Memory B cell (primary cell): ENCODE data around the gene SH3GL1.

ENCODE experiments used
- ATAC-seq: fragments of 150-1000 bp; cut with Tn5 transposase; 2 replicates; pipeline ENCODE4 v1.10.0; 2021; ENCODE audit warnings: low read depth, mild to moderate bottlenecking, moderate library complexity
- DNase-seq, 2 donors: peaks; one replicate each; pipeline ENCODE4 v3.0.0; 2022; ENCODE audit warnings: low spot score in 2 of 2
- H3K27ac Mint-ChIP-seq: one replicate; pipeline ENCODE4 v1.8.0; 2022; ENCODE audit warnings: mild to moderate bottlenecking, moderate library complexity, mixed read lengths
- H3K27me3 Mint-ChIP-seq: one replicate; pipeline ENCODE4 v1.8.0; 2022; ENCODE audit warnings: mixed read lengths
- H3K36me3 Mint-ChIP-seq: one replicate; pipeline ENCODE4 v1.8.0; 2022; ENCODE audit warnings: mild to moderate bottlenecking, mixed read lengths
- H3K4me1 Mint-ChIP-seq: one replicate; pipeline ENCODE4 v1.8.0; 2022; ENCODE audit warnings: mixed read lengths
- H3K4me3 Mint-ChIP-seq: one replicate; pipeline ENCODE4 v1.8.0; 2022; ENCODE audit warnings: mild to moderate bottlenecking, moderate library complexity, mixed read lengths
- H3K9me3 Mint-ChIP-seq: one replicate; pipeline ENCODE4 v1.8.0; 2022; ENCODE audit warnings: mixed read lengths

The SH3GL1 gene

GRCh38 chr19:4400135-4400936 lies at the start of gene SH3GL1:
SH3GL1 (minus strand) TSS chr19:4400547; CDS start chr19:4400368, 179 bp downstream.
- Mint-ChIP-seq H3K9me3 (no peaks in the 10 kb centered on the region), H3K36me3 (peaks cover 3% of the 10 kb centered on the region), H3K4me1 (peaks cover 33% of the 10 kb centered on the region), H3K27me3 (no peaks in the 10 kb centered on the region), H3K4me3 (peak within 1 kb of the TSS; percentile 91), H3K27ac (peak within 1 kb of the TSS; percentile 97)
- peak; percentile 63 for ATAC-seq
- peak; percentile 92 to 95 for DNase-seq

GRCh38 chr19:4449639-4450028 lies 49.3 kb upstream of the SH3GL1 start:
- Mint-ChIP-seq H3K27ac (no peak overlapping the region), H3K4me3 (no peak overlapping the region), H3K27me3 (no peaks in the 10 kb centered on the region), H3K4me1 (peaks cover 4% of the 10 kb centered on the region), H3K36me3 (peaks cover 20% of the 10 kb centered on the region), H3K9me3 (no peaks in the 10 kb centered on the region)
- ATAC-seq (no peak), DNase-seq (no peak)

GRCh38 chr19:4449022-4449638 lies 48.8 kb upstream of the SH3GL1 start:
- DNase-seq (no peak), ATAC-seq (no peak)
- Mint-ChIP-seq H3K27me3 (no peaks in the 10 kb centered on the region), H3K36me3 (peaks cover 20% of the 10 kb centered on the region), H3K4me1 (no peaks in the 10 kb centered on the region), H3K9me3 (no peaks in the 10 kb centered on the region), H3K4me3 (no peak overlapping the region), H3K27ac (no peak overlapping the region)

- ATAC-seq = no peak
- DNase-seq = no peak
- peaks cover 20% of the 10 kb centered on the region for H3K36me3 Mint-ChIP-seq
- H3K4me1 Mint-ChIP-seq = no peaks in the 10 kb centered on the region
- no peak overlapping the region for H3K27ac Mint-ChIP-seq
- no peak overlapping the region for H3K4me3 Mint-ChIP-seq
- H3K27me3 Mint-ChIP-seq = no peaks in the 10 kb centered on the region
- no peaks in the 10 kb centered on the region for H3K9me3 Mint-ChIP-seq
These were observed 48.0 kb upstream of the SH3GL1 start for GRCh38 chr19:4448147-4448985.

- DNase-seq = no peak
- H3K36me3 Mint-ChIP-seq = peaks cover 15% of the 10 kb centered on the region
- H3K27me3 Mint-ChIP-seq = no peaks in the 10 kb centered on the region
- H3K27ac Mint-ChIP-seq = no peak overlapping the region
- peaks cover 3% of the 10 kb centered on the region for H3K4me1 Mint-ChIP-seq
- no peak overlapping the region for H3K4me3 Mint-ChIP-seq
- H3K9me3 Mint-ChIP-seq = no peaks in the 10 kb centered on the region
- no peak for ATAC-seq
These were observed 47.2 kb upstream of the SH3GL1 start for GRCh38 chr19:4447327-4448146.

- Mint-ChIP-seq H3K27ac (no peak overlapping the region), H3K4me3 (no peak overlapping the region), H3K4me1 (peaks cover 10% of the 10 kb centered on the region), H3K36me3 (peaks cover 11% of the 10 kb centered on the region), H3K9me3 (no peaks in the 10 kb centered on the region), H3K27me3 (no peaks in the 10 kb centered on the region)
- DNase-seq (no peak), ATAC-seq (no peak)
These were observed 46.4 kb upstream of the SH3GL1 start for GRCh38 chr19:4446704-4447200.

- peaks cover 11% of the 10 kb centered on the region for H3K36me3 Mint-ChIP-seq
- H3K4me3 Mint-ChIP-seq = no peak overlapping the region
- H3K4me1 Mint-ChIP-seq = peaks cover 10% of the 10 kb centered on the region
- H3K9me3 Mint-ChIP-seq = no peaks in the 10 kb centered on the region
- no peak for DNase-seq
- H3K27ac Mint-ChIP-seq = no peak overlapping the region
- no peaks in the 10 kb centered on the region for H3K27me3 Mint-ChIP-seq
- no peak for ATAC-seq
These were observed 45.8 kb upstream of the SH3GL1 start for GRCh38 chr19:4445963-4446703.

GRCh38 chr19:4444765-4445741 lies 44.7 kb upstream of the SH3GL1 start:
- no peak overlapping the region for H3K4me3 Mint-ChIP-seq
- no peaks in the 10 kb centered on the region for H3K9me3 Mint-ChIP-seq
- peaks cover 9% of the 10 kb centered on the region for H3K36me3 Mint-ChIP-seq
- DNase-seq (no peak), ATAC-seq (no peak)
- no peaks in the 10 kb centered on the region for H3K27me3 Mint-ChIP-seq
- peaks cover 10% of the 10 kb centered on the region for H3K4me1 Mint-ChIP-seq
- H3K27ac Mint-ChIP-seq = peak overlapping the region; percentile 82

- ATAC-seq (no peak), DNase-seq (no peak)
- Mint-ChIP-seq H3K36me3 (peaks cover 5% of the 10 kb centered on the region), H3K9me3 (no peaks in the 10 kb centered on the region), H3K27me3 (no peaks in the 10 kb centered on the region), H3K4me1 (peaks cover 10% of the 10 kb centered on the region), H3K4me3 (no peak overlapping the region), H3K27ac (peak overlapping the region; percentile 82)
These were observed 43.8 kb upstream of the SH3GL1 start for GRCh38 chr19:4443966-4444764.

GRCh38 chr19:4443188-4443587 lies 42.8 kb upstream of the SH3GL1 start:
- ATAC-seq (no peak), DNase-seq (no peak)
- H3K4me1 Mint-ChIP-seq = peaks cover 10% of the 10 kb centered on the region
- H3K4me3 Mint-ChIP-seq = peak overlapping the region; percentile 43
- H3K27ac Mint-ChIP-seq = peak overlapping the region; percentile 95
- H3K27me3 Mint-ChIP-seq = no peaks in the 10 kb centered on the region
- peaks cover 5% of the 10 kb centered on the region for H3K36me3 Mint-ChIP-seq
- no peaks in the 10 kb centered on the region for H3K9me3 Mint-ChIP-seq

- no peak for ATAC-seq
- Mint-ChIP-seq H3K4me3 (peak overlapping the region; percentile 90), H3K27me3 (no peaks in the 10 kb centered on the region), H3K4me1 (peaks cover 10% of the 10 kb centered on the region), H3K36me3 (peaks cover 5% of the 10 kb centered on the region), H3K9me3 (no peaks in the 10 kb centered on the region), H3K27ac (peak overlapping the region; percentile 95)
- DNase-seq = no peak
These were observed 42.4 kb upstream of the SH3GL1 start for GRCh38 chr19:4442819-4443146.
